T-helper 1 cell treated with Interleukin-12 subunit alpha and Interleukin-12 subunit beta and Interleukin-4 antibody, amounts not matched to agents 30 μg/mL and 1 μg/mL, for 36 hours (primary cell): ENCODE measurements around the gene MOXD1.
A peak's percentile ranks its signal among the peaks of the same experiment; 100 is the strongest.

Experiments used
- H3K27ac Mint-ChIP-seq: one replicate; pipeline ENCODE4 v1.8.0; 2021; ENCODE audit warnings: mild to moderate bottlenecking, mixed read lengths
- H3K27me3 Mint-ChIP-seq: one replicate; pipeline ENCODE4 v1.8.0; 2021; ENCODE audit warnings: low read depth, mixed read lengths
- H3K36me3 Mint-ChIP-seq: one replicate; pipeline ENCODE4 v1.8.0; 2021; ENCODE audit warnings: low read depth, mixed read lengths
- H3K4me1 Mint-ChIP-seq: one replicate; pipeline ENCODE4 v1.8.0; 2021; ENCODE audit warnings: low read depth, mixed read lengths
- H3K4me3 Mint-ChIP-seq: one replicate; pipeline ENCODE4 v1.8.0; 2021; ENCODE audit warnings: mild to moderate bottlenecking, moderate library complexity, mixed read lengths
- H3K9me3 Mint-ChIP-seq: one replicate; pipeline ENCODE4 v1.8.0; 2021; ENCODE audit warnings: mixed read lengths

Gene MOXD1

DNA sequence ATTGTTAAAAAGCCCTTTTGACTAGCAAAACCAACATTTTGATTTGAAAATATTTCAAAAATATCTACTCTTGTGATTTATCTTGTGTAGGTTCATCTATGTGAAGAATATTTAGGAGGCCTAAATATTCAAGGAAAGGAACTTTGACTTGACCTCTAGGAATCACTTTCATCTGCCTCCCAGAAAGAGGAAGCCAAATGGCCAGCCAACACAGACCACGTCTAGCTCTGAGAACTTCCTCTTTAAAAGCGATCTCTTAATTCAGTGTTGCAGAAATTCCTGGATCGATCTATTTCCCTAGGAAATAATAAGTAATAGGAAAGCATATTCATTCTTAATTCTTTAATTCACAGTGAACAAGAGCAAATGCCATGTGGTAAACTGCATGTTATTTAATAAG, 9.6 kb upstream of the MOXD1 start:
- Mint-ChIP-seq H3K27me3 (peaks cover 36% of the 10 kb centered on the region), H3K9me3 (peaks cover 4% of the 10 kb centered on the region), H3K4me1 (no peaks in the 10 kb centered on the region), H3K4me3 (no peak overlapping the region), H3K36me3 (no peaks in the 10 kb centered on the region), H3K27ac (no peak overlapping the region)

DNA sequence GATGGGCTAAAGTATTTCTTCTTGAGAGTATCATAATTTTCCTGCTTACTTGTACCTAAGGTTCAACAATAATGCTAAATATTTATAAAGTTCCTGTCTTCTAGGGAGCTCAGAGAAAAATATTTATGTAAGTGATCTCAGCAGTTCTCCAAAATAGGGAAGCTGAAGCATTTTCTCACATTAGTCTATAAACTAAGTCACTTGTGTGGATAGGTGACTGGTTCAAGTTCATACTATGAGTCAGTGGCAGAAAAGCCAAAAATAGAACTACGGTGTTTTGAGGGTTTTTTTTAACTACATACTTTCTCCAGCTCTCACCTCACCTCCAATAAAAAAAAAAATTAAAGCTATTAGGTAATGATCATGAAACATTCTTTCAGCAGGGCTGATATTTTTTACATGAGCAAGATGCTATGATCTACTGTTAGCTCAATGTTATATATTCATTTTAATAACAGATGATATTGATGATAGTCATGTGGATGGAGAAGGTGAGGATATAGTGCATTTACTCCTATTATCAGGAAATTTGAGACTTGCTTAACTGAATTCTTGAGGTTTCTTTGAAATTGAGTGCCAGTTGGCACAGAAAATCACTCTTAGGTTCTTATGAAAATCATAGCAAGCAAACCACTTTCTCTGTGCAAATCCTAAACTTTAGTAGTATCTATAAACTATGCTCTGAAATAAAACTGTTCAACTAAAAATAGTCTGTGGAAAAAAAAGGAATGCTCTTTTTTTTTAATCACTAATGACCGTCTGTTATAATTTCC, 4.1 kb upstream of the MOXD1 start:
- H3K27ac Mint-ChIP-seq: no peak overlapping the region
- no peaks in the 10 kb centered on the region for H3K9me3 Mint-ChIP-seq
- H3K27me3 Mint-ChIP-seq: peaks cover 60% of the 10 kb centered on the region
- peaks cover 3% of the 10 kb centered on the region for H3K36me3 Mint-ChIP-seq
- H3K4me1 Mint-ChIP-seq: no peaks in the 10 kb centered on the region
- H3K4me3 Mint-ChIP-seq: no peak overlapping the region

DNA sequence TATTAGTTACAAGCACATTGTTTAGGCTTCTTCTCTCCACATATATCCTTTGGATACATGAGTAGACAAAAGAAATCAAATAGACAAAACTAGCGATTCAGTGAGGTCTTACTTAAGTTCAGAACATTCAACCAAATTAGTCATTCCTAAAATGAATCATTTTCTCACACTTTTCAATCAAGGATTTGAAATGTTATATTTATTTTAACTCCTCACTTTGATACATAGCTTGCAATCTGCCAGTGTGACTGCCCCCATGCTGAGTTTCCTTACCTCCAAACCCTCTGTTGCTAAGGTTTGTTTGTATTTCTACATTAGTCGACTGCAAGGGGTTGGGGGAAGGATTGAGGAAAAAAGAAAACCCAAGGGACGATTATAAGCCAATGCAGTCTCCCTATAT, 3.5 kb upstream of the MOXD1 start:
- Mint-ChIP-seq H3K27ac (no peak overlapping the region), H3K36me3 (peaks cover 3% of the 10 kb centered on the region), H3K27me3 (peaks cover 66% of the 10 kb centered on the region), H3K4me3 (no peak overlapping the region), H3K4me1 (peaks cover under 1% of the 10 kb centered on the region), H3K9me3 (no peaks in the 10 kb centered on the region)

DNA sequence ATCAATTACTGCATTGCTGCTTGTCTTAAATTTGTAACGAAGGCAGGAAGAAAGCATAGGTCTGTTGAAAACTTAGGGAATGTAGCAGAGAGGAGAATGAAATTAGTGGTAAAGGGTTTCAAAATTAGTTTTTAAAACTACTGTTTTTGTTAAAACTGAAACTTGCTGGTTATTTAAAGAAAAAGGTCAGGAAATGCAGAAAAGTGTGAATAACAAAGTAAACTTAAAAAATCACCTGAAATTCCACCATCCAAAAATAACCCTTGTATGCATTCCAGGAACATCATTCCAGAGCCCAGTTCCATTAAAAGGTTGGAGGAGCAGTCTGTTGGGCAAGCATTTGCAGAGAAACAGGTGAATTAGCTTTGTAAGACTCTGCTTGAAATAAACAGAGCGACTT, 3.1 kb upstream of the MOXD1 start:
- Mint-ChIP-seq H3K36me3 (peaks cover 3% of the 10 kb centered on the region), H3K4me3 (no peak overlapping the region), H3K4me1 (peaks cover 1% of the 10 kb centered on the region), H3K27me3 (peaks cover 70% of the 10 kb centered on the region), H3K27ac (no peak overlapping the region), H3K9me3 (no peaks in the 10 kb centered on the region)

DNA sequence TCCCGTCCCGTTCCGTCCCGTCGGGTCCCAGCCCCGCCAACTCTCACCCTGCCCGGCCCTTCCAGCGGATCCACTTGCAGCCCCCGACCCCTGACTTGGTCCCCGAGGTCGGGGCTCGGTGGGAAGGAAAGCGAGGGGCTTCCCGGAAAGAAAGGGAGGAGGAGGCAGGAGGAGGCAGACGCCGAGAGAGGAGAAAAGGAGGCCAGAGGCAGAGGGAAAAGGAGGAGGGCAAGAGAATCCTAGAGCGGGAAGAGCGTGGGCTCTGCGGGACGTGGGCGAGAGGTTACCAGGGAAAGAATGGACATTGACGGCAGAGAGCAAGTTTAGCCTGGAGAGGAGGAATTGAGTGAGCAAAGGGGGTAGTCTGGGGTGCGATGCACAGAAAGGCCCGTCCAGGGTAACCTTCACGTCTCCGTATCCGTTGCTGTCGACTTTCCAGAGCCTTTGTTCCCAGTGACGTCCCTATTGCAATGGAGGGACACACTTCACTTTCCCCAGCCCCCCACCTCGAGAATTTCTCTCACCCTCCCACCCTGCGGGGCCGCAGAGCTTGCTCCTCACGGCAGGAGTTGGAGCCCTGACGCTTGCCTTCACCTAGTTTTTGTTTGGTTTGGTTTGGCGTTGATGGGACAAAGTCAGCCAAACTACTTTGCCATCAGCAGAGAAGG, 477 bp upstream of the MOXD1 start:
- peaks cover 3% of the 10 kb centered on the region for H3K36me3 Mint-ChIP-seq
- H3K4me3 Mint-ChIP-seq: no peak overlapping the region
- peaks cover 1% of the 10 kb centered on the region for H3K4me1 Mint-ChIP-seq
- no peak overlapping the region for H3K27ac Mint-ChIP-seq
- no peaks in the 10 kb centered on the region for H3K9me3 Mint-ChIP-seq
- H3K27me3 Mint-ChIP-seq: peaks cover 85% of the 10 kb centered on the region

DNA sequence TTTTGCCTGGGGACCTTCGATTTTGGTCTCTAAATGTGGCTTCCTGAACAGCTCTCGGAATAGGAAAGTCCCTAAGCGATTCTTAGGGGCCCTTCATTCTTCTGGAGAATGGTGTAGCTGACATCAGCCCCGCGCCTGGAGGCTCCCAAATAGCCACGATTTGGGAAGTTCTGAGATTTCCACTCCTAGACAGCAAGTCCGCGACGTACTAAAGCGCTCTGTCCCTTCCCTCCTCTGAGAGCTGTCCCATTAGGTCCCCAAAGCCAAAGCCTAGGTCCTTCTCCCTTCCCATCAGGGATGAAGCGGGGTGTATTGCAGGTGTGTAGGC, 756 bp downstream of the MOXD1 start:
- H3K9me3 Mint-ChIP-seq: peaks cover 4% of the 10 kb centered on the region
- H3K4me1 Mint-ChIP-seq: peaks cover 1% of the 10 kb centered on the region
- H3K36me3 Mint-ChIP-seq: peaks cover 3% of the 10 kb centered on the region
- peak overlapping the region; percentile 45 for H3K4me3 Mint-ChIP-seq
- H3K27me3 Mint-ChIP-seq: peaks cover 86% of the 10 kb centered on the region
- no peak overlapping the region for H3K27ac Mint-ChIP-seq

DNA sequence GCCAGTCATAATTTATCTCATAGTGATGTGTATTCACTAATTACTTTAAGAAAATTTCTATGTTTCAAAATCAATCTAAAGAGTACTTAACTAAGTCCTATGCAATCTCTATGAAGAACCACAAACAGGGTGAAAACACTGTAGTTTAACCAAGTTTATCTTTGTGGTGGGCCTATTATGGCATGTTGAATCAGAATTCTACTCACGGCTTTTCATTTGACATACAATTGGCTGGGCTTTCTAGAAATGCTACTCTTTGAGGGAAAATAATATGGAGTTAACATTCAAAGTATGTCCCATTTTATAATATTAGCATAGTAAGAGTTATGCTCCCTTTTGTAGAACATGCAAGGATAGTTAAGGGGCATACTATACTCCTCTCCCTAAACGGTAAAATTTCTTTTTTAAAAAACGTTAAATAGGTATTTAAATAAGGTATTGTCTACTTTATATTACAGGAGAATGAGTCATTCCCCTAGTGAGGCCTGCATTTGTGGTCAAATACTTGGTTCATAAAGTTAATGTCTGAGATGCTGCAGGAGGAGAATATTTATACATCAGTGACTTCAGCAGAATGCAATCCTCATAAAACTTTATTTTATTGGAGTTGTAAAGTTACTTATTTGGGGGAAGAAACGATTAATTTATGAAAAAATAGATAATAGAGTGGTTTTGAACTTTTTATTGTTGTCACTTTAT, 1.8 kb downstream of the MOXD1 start:
- peaks cover 3% of the 10 kb centered on the region for H3K36me3 Mint-ChIP-seq

DNA sequence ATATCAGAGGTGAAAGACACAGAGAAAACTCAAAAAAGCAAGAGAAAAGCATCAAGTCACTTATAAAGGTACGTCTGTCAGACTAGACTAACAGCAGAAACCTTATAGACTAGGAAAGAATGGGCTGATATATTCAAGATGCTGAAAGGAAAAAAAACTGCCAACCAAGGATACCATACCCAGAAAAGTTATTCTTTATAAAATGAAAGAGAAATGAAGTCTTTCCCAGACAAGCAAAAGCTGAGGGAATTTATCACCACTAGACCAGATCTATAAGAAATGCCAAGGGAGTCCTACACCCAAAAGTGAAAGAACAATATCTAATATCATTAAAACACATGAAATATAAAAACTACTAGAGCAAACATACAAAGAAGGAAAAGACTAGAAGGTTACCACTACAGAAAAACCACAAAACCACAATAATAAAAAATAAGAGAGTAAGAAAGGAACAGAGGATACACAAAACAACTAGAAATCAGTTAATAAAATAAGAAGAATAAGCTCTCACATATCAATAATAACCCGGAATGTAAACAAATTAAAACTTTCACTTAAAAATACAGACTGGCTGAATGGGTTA, 6.2 kb downstream of the MOXD1 start:
- no peak overlapping the region for H3K4me3 Mint-ChIP-seq
- peaks cover 1% of the 10 kb centered on the region for H3K4me1 Mint-ChIP-seq
- H3K27ac Mint-ChIP-seq: no peak overlapping the region
- H3K9me3 Mint-ChIP-seq: peaks cover 24% of the 10 kb centered on the region
- peaks cover 68% of the 10 kb centered on the region for H3K27me3 Mint-ChIP-seq
- H3K36me3 Mint-ChIP-seq: no peaks in the 10 kb centered on the region

More for the DNA sequence above, 1.8 kb downstream of the MOXD1 start:
- H3K9me3 Mint-ChIP-seq: peaks cover 14% of the 10 kb centered on the region
- H3K27me3 Mint-ChIP-seq: peaks cover 86% of the 10 kb centered on the region
- H3K27ac Mint-ChIP-seq: no peak overlapping the region
- no peak overlapping the region for H3K4me3 Mint-ChIP-seq
- peaks cover 1% of the 10 kb centered on the region for H3K4me1 Mint-ChIP-seq

DNA sequence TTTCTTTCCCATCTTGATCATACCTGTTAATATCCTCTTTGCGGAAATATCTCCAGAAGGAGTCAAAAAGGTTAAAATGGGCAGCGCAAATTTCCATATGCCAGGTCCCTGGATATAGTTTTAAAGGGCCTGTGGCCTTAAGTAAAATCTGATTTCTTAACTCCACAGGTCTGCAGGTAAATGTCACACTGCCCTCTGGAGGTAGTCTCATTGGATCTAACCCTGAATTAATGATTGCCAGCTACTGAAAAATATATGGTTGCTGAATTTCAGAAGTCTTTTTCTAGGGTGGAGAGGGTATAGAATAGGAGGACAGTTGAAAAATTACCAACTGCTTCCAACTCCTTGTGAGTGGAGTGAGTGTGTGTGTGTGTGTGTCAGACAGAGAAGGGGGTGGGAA, 8.5 kb downstream of the MOXD1 start:
- H3K27me3 Mint-ChIP-seq: peaks cover 56% of the 10 kb centered on the region
- no peak overlapping the region for H3K27ac Mint-ChIP-seq
- no peaks in the 10 kb centered on the region for H3K36me3 Mint-ChIP-seq
- H3K4me1 Mint-ChIP-seq: no peaks in the 10 kb centered on the region
- H3K9me3 Mint-ChIP-seq: peaks cover 24% of the 10 kb centered on the region
- H3K4me3 Mint-ChIP-seq: no peak overlapping the region

DNA sequence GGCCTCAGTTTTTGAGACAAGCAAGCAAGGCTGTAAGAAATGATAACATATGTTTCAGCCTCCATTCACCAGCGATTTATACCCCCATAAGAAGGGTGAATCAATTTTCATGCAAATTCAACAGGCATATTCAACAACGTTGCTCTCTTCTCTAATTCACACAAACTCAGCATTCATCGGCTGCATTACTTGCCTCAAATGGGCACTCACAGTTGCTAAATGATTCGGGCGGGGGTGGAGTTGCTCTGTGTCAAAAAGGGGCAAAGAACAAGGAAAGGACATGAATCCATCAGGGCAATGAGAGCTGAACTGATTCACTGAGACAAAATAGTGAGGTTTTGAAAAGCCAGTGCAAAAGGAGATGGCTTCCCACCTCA, 9.0 kb downstream of the MOXD1 start:
- peaks cover 24% of the 10 kb centered on the region for H3K9me3 Mint-ChIP-seq
- no peaks in the 10 kb centered on the region for H3K4me1 Mint-ChIP-seq
- peaks cover 51% of the 10 kb centered on the region for H3K27me3 Mint-ChIP-seq
- H3K36me3 Mint-ChIP-seq: no peaks in the 10 kb centered on the region
- no peak overlapping the region for H3K4me3 Mint-ChIP-seq
- no peak overlapping the region for H3K27ac Mint-ChIP-seq

DNA sequence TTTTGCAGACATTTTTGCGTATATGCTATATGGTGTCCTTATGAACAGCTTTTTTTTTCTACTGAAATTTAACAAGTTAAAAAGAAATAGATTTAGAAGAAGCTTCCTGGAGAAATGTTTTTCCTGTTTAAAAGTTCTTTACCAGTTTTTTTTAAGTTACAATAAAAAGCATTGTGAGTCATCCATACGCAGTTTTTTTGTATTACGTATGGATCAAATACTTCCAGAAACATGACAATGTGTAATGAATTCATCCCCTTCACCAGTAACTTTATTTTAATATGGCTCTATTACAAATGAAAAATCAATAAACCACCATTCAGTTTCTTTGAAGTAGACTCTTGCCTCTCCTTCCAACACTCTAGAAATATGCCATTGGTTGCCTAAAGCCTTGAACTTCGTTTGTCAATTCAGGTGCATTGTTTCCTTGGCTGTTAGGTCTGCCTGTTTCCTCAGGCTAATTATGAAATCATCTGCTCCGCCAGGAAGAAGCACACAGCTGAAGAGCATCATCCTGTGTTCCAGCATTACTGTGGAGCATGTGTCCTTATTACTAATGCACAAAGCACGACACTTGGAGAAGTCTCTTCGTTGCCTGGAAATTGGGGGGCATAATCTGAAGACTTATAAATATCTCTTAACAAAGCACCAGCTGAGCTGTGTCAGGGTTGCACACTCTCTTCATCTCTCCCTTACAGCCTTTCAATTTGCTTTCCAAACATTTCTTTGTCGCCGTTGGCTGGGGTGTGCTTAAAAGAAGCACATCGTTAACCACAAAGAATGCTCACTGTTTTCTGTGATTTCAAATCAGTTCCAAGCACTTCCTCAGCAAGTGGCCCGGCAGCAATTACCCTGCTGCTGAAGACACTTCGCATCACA, 9.6 kb downstream of the MOXD1 start:
- Mint-ChIP-seq H3K4me3 (no peak overlapping the region), H3K36me3 (no peaks in the 10 kb centered on the region), H3K27me3 (peaks cover 45% of the 10 kb centered on the region), H3K27ac (no peak overlapping the region), H3K9me3 (peaks cover 24% of the 10 kb centered on the region), H3K4me1 (no peaks in the 10 kb centered on the region)

DNA sequence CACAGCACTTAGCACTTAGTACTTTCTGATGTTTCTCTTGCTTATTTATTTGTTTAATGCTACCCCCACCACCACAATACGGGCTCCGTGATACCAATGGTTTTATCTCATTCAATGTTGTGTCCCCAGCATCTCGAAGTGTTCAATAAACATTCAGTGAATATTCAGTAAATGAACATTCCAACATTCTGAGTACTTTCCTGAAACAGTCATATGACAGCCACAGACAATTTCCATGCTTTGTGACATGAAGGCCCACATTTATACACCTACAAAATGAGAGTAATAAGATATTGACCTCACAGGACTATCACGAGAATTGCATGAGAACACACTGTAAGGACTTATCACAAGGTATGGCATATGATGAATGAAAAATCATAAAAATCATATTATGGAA, 10.8 kb downstream of the MOXD1 start:
- no peak overlapping the region for H3K4me3 Mint-ChIP-seq
- H3K9me3 Mint-ChIP-seq: peaks cover 20% of the 10 kb centered on the region

DNA sequence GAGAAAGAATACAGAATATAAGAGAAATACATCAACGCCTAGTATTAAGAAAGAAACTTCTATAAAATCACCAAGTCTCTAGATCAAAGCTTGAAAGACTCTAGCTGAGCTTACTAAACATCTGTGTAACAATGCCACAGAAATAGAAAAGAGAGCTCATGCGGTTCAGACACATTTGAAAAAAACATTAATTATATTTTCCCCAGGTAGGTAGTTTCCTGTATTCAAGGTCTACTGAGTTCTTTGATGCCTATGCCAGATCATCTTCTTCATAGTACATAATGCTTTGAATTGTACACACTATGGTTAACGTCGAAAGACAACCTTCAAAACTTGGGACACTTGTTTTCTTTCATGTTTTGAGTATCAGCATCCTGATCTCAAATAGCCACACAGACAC, 11.3 kb downstream of the MOXD1 start:
- H3K36me3 Mint-ChIP-seq: no peaks in the 10 kb centered on the region
- no peaks in the 10 kb centered on the region for H3K4me1 Mint-ChIP-seq
- H3K9me3 Mint-ChIP-seq: peaks cover 15% of the 10 kb centered on the region
- no peak overlapping the region for H3K4me3 Mint-ChIP-seq
- H3K27me3 Mint-ChIP-seq: peaks cover 30% of the 10 kb centered on the region
- H3K27ac Mint-ChIP-seq: no peak overlapping the region

More for the DNA sequence above, 10.8 kb downstream of the MOXD1 start:
- Mint-ChIP-seq H3K27me3 (peaks cover 35% of the 10 kb centered on the region), H3K36me3 (no peaks in the 10 kb centered on the region), H3K27ac (no peak overlapping the region), H3K4me1 (no peaks in the 10 kb centered on the region)

DNA sequence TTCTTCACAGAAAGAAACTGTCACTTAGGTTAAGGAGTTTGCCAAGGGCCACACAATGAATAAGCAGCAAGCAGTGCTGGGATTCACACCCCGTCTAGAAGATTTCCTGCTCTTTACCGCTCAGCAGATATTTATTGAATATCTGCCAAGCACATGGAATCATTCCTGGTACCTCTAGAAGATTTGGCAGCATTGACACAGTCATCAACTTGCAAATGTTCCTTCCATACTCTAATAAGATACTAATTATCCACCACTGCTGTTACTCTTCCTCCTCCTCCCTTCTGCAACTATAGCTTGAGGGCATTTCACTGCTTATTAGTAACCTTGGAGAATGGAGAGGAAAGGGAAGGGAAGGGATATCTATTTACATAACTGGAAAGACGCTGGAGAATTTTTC, 13.0 kb downstream of the MOXD1 start:
- no peak overlapping the region for H3K27ac Mint-ChIP-seq
- no peaks in the 10 kb centered on the region for H3K4me1 Mint-ChIP-seq
- no peak overlapping the region for H3K4me3 Mint-ChIP-seq
- peaks cover 3% of the 10 kb centered on the region for H3K9me3 Mint-ChIP-seq
- H3K36me3 Mint-ChIP-seq: no peaks in the 10 kb centered on the region
- H3K27me3 Mint-ChIP-seq: peaks cover 19% of the 10 kb centered on the region
